ENCODE results near the gene C17orf50.

- no peak for TF ChIP-seq POLR2A (IDR thresholded peaks at IDR 0.05)
- no peak for TF ChIP-seq CTCF (IDR thresholded peaks at IDR 0.05)
- TF ChIP-seq EP300 (IDR thresholded peaks at IDR 0.05): peak in 1 of 2 donors; percentile 73
These were observed 47.5 kb upstream of the C17orf50 start for GRCh38 chr17:35713069-35713728.

Measured in tibial nerve (tissue), 4 donors.